Stimulated activated naive CD4-positive, alpha-beta T cell treated with Interleukin-2 at 50 U/mL for 16 hours (primary cell): Measurements from ENCODE around the gene AURKAIP1.
"Not testable (repeated sequence)": the region's sequence is repeated elsewhere in the genome, so short reads cannot be mapped to it uniquely, and the experiment has no call there.

ENCODE experiments used
- DNase-seq: peaks from one replicate; lab custom pipeline; 2025; lab: John Stamatoyannopoulos, UW

The AURKAIP1 gene

GRCh38 chr1:1387098-1388077, 12.4 kb upstream of the AURKAIP1 start:
- no peak for DNase-seq

GRCh38 chr1:1385931-1386330, 10.9 kb upstream of the AURKAIP1 start:
- DNase-seq = no peak

- DNase-seq = not testable (repeated sequence)
These were observed 10.3 kb upstream of the AURKAIP1 start for GRCh38 chr1:1385339-1385738.

- no peak for DNase-seq
These were observed 6.3 kb upstream of the AURKAIP1 start for GRCh38 chr1:1381294-1381693.

- DNase-seq = no peak
These were observed 5.9 kb upstream of the AURKAIP1 start for GRCh38 chr1:1380860-1381259.

- no peak for DNase-seq
These were observed 2.7 kb upstream of the AURKAIP1 start for GRCh38 chr1:1377540-1378205.

- DNase-seq = no peak
These were observed 1.7 kb upstream of the AURKAIP1 start for GRCh38 chr1:1376551-1377226.

GRCh38 chr1:1374589-1374928, 448 bp downstream of the AURKAIP1 start:
- DNase-seq = no peak

GRCh38 chr1:1373815-1374588, 1.0 kb downstream of the AURKAIP1 start:
- no peak for DNase-seq

GRCh38 chr1:1373051-1373814, 1.8 kb downstream of the AURKAIP1 start:
- no peak for DNase-seq

- peak; percentile 58 for DNase-seq
These were observed 3.0 kb downstream of the AURKAIP1 start for GRCh38 chr1:1371746-1372711.

GRCh38 chr1:1371364-1371745, 3.7 kb downstream of the AURKAIP1 start:
- peak; percentile 35 for DNase-seq

GRCh38 chr1:1370771-1371300, 4.2 kb downstream of the AURKAIP1 start:
- DNase-seq = no peak

GRCh38 chr1:1370094-1370493, 4.9 kb downstream of the AURKAIP1 start:
- not testable (repeated sequence) for DNase-seq

GRCh38 chr1:1367315-1367714, 7.7 kb downstream of the AURKAIP1 start:
- no peak for DNase-seq

- DNase-seq = no peak
These were observed 8.3 kb downstream of the AURKAIP1 start for GRCh38 chr1:1366699-1367066.

- no peak for DNase-seq
These were observed 8.9 kb downstream of the AURKAIP1 start for GRCh38 chr1:1365875-1366698.

- no peak for DNase-seq
These were observed 10.7 kb downstream of the AURKAIP1 start for GRCh38 chr1:1364266-1364665.

GRCh38 chr1:1361982-1362423, 13.0 kb downstream of the AURKAIP1 start:
- DNase-seq = no peak
